NCI-H748 treated with DMSO at 0.1 percent for 48 hours (cell line): Measurements from ENCODE around the gene SDK1.

ENCODE experiments used
- DNase-seq: peaks from one replicate; lab custom pipeline; 2025; lab: John Stamatoyannopoulos, UW

Gene SDK1

GRCh38 chr7:3300651-3301448 is at the start of gene SDK1:
TSS of gene SDK1 (plus strand) at chr7:3301252. CDS start at chr7:3301587, 335 bp downstream.
- peak; percentile 82 for DNase-seq

GRCh38 chr7:3254718-3255117 is 46.3 kb upstream of the SDK1 start:
- DNase-seq: no peak

DNA sequence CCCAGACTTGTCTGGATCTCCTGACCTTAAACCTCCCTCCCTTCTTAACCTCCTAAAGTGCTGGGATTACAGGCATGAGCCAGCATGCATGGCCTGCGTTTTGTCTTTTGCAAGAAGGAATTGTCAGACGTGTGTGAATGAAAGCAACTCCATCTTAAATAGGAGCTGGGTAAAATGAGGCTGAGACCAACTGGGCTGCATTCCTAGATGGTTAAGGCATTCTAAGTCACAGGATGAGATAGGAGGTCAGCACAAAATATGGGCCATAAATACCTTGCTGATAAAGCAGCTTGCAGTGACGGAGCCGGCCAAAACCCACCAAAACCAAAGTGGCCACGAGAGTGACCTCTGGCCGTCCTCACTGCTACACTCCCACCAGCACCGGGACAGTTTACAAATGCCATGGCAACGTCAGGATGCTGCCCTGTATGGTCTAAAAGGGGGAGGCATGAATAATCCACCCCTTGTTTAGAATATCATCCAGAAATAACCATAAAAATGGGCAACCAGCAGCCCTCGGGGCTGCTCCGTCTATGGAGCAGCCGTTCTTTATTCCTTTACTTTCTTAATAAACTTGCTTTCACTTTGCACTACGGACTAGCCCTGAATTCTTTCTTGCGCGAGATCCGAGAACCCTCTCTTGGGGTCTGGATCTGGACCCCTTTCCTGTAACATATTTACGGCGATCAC is 41.2 kb upstream of the SDK1 start:
- no peak for DNase-seq

DNA sequence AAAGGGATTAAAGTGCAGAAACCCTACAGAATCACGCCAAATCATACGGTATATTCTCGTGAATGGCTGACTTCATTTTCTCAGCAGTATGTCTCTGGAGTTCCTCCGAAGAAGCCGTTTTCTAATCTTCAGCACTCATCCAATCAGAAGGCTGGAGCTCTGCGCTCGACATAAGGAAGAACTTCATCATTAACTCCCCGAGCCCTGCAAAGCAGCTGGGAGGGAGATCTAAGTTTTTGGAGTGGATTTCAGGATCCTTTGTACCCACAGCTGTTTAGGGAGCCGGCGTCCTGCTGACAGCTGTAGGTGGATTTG is 40.7 kb upstream of the SDK1 start:
- no peak for DNase-seq

DNA sequence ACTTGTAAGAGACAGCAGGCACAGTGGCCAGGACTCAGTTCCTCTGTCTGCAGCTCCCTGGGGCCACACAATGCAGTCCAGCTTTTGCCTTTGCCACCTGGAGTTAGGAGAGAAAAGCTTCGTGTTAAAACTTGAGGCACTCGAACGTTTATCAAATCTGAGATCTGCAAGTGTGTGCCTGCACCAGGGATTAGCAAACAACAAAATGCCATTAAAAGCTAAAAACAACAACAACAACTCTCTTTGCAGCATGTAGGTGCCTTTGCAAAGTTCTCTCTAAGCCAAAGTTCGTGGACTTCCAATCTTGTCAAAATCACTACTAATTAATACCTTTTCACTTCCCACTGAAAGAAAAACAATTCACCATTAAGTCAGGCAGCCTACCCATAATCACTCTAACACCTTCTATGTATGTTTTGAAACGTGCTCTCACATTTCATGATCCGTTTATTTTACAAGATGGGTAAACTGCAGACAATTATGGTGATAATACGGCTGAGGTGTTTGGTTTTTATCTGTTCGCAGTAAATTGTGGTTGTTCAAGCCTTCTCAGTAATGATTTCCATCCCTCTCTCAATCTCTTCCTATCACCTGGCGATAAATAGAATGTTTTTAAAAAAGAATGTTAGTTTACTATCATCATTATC is 36.2 kb upstream of the SDK1 start:
- peak; percentile 72 for DNase-seq

DNA sequence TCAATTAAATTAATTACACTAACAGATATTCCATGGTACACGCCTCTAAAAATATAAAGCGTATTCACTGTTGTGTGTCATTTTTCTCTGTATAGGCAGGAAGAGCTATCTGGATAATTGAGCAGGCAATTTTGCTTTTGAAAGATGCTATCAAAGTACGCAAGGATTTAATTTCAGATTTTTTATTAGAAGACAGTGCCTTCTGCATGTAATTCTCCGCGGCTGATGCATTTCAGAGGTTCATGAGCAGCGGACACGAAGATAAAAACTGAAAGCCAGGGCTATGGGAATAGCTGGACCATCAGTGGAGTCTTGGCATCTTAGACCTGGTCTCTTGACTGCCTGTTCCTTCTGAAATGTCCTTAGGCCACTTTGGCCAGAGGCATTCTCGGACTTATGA is 35.7 kb upstream of the SDK1 start:
- no peak for DNase-seq

- peak; percentile 57 for DNase-seq
Measured at GRCh38 chr7:3266240-3266639, 34.8 kb upstream of the SDK1 start.

- peak; percentile 62 for DNase-seq
Measured at GRCh38 chr7:3267966-3268690, 32.9 kb upstream of the SDK1 start.

- DNase-seq: no peak
Measured at GRCh38 chr7:3270362-3270761, 30.7 kb upstream of the SDK1 start.

DNA sequence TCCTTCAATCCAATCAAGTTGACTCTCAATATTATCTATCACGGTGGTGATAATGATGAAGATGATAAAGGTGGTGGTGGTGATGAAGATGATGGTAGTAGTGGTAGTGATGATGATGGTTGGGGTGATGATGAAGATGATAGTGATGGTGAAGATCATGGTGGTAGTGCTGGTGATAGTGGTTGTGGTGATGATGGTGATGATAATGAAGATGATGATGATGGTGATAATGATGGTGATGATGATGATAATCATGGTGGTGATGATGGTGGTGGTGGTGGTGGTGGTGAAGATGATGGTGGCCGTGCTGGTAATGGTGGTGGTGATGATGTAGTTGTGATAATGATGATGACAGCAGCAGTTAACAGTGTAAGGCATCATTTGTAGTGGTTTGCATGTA is 29.8 kb upstream of the SDK1 start:
- no peak for DNase-seq

GRCh38 chr7:3272691-3273141 is 28.3 kb upstream of the SDK1 start:
- DNase-seq: no peak

DNA sequence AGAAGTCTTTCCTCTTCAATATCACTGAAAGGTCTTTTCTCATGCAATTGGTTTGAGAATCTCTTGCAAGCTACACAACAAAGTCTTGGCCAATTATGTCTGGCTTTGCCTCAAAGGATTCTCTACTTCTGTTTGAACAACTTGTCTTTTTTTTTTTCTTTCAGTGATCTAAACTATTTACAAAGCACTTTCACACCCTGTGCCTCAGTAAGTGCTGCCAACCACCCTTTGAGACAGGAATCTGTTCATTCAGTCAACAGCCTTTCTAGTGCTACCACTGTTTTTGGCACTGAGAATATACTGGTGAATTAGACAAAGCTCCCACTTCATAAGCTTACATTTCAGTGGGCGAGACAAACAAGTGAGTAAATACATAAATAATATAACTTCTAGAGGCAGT is 26.9 kb upstream of the SDK1 start:
- no peak for DNase-seq

- DNase-seq: no peak
Measured at GRCh38 chr7:3277604-3278572, 23.2 kb upstream of the SDK1 start.

- peak; percentile 29 for DNase-seq
Measured at GRCh38 chr7:3279147-3279818, 21.8 kb upstream of the SDK1 start.

DNA sequence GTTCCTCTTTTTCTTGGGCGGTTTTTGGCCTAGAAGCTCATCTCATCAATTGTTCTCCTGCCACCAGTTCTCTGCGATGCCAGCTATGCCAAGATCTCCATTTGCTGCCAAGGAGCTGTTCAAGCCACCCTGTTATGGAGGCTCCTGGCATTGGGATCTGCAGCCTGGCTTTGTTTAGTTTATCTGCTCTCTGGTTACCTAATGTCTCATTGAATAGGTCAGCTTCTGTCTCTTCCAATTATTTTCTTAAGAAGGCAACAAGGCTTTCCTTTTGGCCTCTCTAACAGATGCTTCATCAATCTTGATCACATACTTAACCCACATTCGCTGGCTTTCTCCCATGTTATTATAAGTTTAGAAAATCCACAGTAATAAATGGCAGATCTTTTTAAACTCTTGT is 20.6 kb upstream of the SDK1 start:
- DNase-seq: no peak

DNA sequence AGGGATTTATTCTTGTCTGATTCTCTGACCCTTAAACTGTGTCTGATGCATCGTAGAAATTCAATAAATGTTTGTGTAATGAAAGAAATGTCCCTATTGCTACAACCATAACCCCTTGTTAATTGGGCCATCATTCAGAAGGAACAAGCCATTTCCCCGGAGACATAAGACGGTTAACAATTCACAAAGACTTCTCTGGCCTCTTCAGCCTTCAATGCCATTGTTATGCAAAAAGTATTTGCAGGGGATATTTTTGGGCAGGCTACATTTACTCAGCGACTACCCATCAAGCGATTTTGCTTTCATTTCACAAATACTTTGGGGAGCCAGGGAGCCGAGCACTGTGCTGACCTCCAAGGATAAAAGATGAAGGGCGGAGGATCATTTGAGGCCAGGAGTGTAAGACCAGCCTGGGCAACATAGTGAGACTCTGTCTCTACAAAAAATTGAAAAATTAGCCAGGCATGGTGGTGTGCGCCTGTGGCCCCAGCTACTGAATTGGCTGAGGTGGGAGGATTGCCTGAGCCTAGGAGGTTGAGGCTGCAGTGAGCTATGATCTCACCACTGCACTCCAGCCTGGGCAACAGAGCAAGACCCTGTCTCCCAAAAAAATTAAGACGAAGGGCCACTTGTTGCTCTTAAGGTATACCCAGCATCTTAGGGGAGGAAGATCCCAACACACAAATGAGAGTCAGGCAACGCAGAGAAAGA is 20.0 kb upstream of the SDK1 start:
- DNase-seq: no peak

GRCh38 chr7:3282457-3282856 is 18.6 kb upstream of the SDK1 start:
- DNase-seq: no peak

GRCh38 chr7:3283130-3283704 is 17.8 kb upstream of the SDK1 start:
- no peak for DNase-seq

- DNase-seq: no peak
Measured at GRCh38 chr7:3285652-3286051, 15.4 kb upstream of the SDK1 start.

DNA sequence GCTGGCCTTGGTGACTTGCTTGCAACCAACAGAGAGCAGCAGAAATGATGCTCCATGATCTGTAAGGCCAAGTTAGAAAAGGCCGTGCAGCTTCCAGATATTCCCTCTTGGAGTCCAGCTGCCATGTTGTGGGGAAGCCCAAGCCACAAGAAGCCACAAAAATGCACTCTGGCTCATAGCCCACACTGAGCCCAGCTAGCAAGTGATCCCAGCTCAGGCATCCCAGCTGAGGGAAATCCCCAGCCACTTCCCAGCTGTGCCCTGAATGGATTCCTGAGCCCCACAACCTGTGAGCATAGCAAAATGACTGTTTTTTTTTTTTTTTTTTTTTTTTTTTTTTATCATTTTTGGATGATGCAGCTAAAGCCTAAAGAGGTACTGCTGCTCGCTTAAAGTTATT is 11.1 kb upstream of the SDK1 start:
- no peak for DNase-seq
